ENCODE results near the gene HMGN1. TPM values are rescaled to one million over a fixed set of nuclear protein-coding genes. Genes with fewer than 3 reads are reported as not detected.

HMGN1 gene
- polyA plus RNA-seq, 1 of the 3 experiments (the other 2 are of a cell fraction): 219 TPM

- Histone ChIP-seq H3K27ac (ENCODE audit: low read depth in 2 of 2, low read length in 1 of 2) (peak overlapping the region in 1 of 2 experiments; percentile 22; a peak in 1 of 4 replicates), H2AFZ (ENCODE audit: low read depth) (no peak overlapping the region), H3K9ac (no peak overlapping the region), H3F3A (replicated peaks; ENCODE audit: insufficient read depth) (peaks cover 10% of the 10 kb centered on the region), H3K9me3 (no peaks in the 10 kb centered on the region), H3K36me3 (replicated peaks in 1 of 2; ENCODE audit: control insufficient read depth in 1 of 2, insufficient read depth in 2 of 2, low read length in 1 of 2) (peaks cover 19 to 49% of the 10 kb centered on the region in 2 experiments), H4K20me1 (ENCODE audit: insufficient read depth) (peaks cover 38% of the 10 kb centered on the region), H3K4me2 (peak overlapping the region; percentile 62; the same call in 1 of the 2 replicates), H3K27me3 (ENCODE audit: insufficient read depth) (no peaks in the 10 kb centered on the region), H3K9me2 (no peaks in the 10 kb centered on the region), H3K4me1 (ENCODE audit: control insufficient read depth in 1 of 2, insufficient read depth in 2 of 2, low read depth in 1 of 2, low read length in 1 of 2) (peaks cover 5 to 12% of the 10 kb centered on the region in 2 experiments; a peak in 3 of 4 replicates), H3K79me2 (ENCODE audit: insufficient read depth) (peaks cover 72% of the 10 kb centered on the region), H3K4me3 (ENCODE audit: low read depth in 2 of 2, low read length in 1 of 2) (no peak overlapping the region)
- POLR2A ChIA-PET: no interaction called here
- no peak for TF ChIP-seq YY1 (IDR thresholded peaks at IDR 0.05; ENCODE audit: low read depth)
- no peak for TF ChIP-seq SMC3 (IDR thresholded peaks at IDR 0.05; ENCODE audit: low read depth, low read length)
- TF ChIP-seq RCOR1 (IDR thresholded peaks at IDR 0.05; ENCODE audit: low read length): no peak
- no peak for TF ChIP-seq IRF3 (IDR thresholded peaks at IDR 0.05; ENCODE audit: low read depth, low read length)
- no peak for TF ChIP-seq RXRA (IDR thresholded peaks at IDR 0.05; ENCODE audit: borderline replicate concordance, low read depth)
- TF ChIP-seq NFIC (IDR thresholded peaks at IDR 0.05; ENCODE audit: borderline replicate concordance): no peak
- no peak for TF ChIP-seq FOSL2 (IDR thresholded peaks at IDR 0.05; ENCODE audit: borderline replicate concordance, low read depth)
- no peak for TF ChIP-seq TEAD4 (IDR thresholded peaks at IDR 0.05; ENCODE audit: borderline replicate concordance, insufficient read depth)
- no peak for TF ChIP-seq EZH2phosphoT487 (IDR thresholded peaks at IDR 0.05; ENCODE audit: borderline replicate concordance, low read depth)
- TF ChIP-seq ZBTB33 (IDR thresholded peaks at IDR 0.05; ENCODE audit: borderline replicate concordance, low read depth): no peak
- TF ChIP-seq NRF1 (IDR thresholded peaks at IDR 0.05; ENCODE audit: low read depth, low read length): no peak
- CTCF ChIA-PET: no interaction called here
- WGBS (ENCODE audit: low lambda C conversion rate): 87% methylated on average over 7 of the region's 7 CpGs
- no peak for DNase-seq
Observed at GRCh38 chr21:39311164-39311563, 37.7 kb downstream of the HMGN1 start.

- Histone ChIP-seq H3K4me3 (ENCODE audit: low read depth in 2 of 2, low read length in 1 of 2) (no peak overlapping the region), H3K27me3 (ENCODE audit: insufficient read depth) (no peaks in the 10 kb centered on the region), H3K9ac (no peak overlapping the region), H2AFZ (ENCODE audit: low read depth) (no peak overlapping the region), H3K9me3 (no peaks in the 10 kb centered on the region), H3K9me2 (no peaks in the 10 kb centered on the region), H3K4me1 (ENCODE audit: control insufficient read depth in 1 of 2, insufficient read depth in 2 of 2, low read depth in 1 of 2, low read length in 1 of 2) (peaks cover 5 to 6% of the 10 kb centered on the region in 2 experiments; a peak in 3 of 4 replicates), H3K79me2 (ENCODE audit: insufficient read depth) (peaks cover 91% of the 10 kb centered on the region), H3K36me3 (replicated peaks in 1 of 2; ENCODE audit: control insufficient read depth in 1 of 2, insufficient read depth in 2 of 2, low read length in 1 of 2) (peaks cover 21 to 58% of the 10 kb centered on the region in 2 experiments), H3F3A (replicated peaks; ENCODE audit: insufficient read depth) (peaks cover 10% of the 10 kb centered on the region), H3K27ac (ENCODE audit: low read depth in 2 of 2, low read length in 1 of 2) (no peak overlapping the region), H3K4me2 (no peak overlapping the region), H4K20me1 (ENCODE audit: insufficient read depth) (peaks cover 38% of the 10 kb centered on the region)
- 97% methylated on average over 1 of the region's 1 CpG for WGBS (ENCODE audit: low lambda C conversion rate)
- no peak for DNase-seq
- POLR2A ChIA-PET: no interaction called here
- CTCF ChIA-PET: interaction anchor here (1.4 kb wide), 1 partner anchor 11 kb away, joined by 4 read pairs; no protein-coding TSS in a partner anchor
- no peak for TF ChIP-seq GATA2 (CRISPR knock-in tag; IDR thresholded peaks at IDR 0.05)
- TF ChIP-seq TEAD4 (IDR thresholded peaks at IDR 0.05; ENCODE audit: borderline replicate concordance, insufficient read depth): no peak
- no peak for TF ChIP-seq EZH2phosphoT487 (IDR thresholded peaks at IDR 0.05; ENCODE audit: borderline replicate concordance, low read depth)
- no peak for TF ChIP-seq TAF1 (IDR thresholded peaks at IDR 0.05; ENCODE audit: borderline replicate concordance, low read depth, low read length)
- TF ChIP-seq FOXJ3 (CRISPR knock-in tag; IDR thresholded peaks at IDR 0.05): no peak
- TF ChIP-seq IRF3 (IDR thresholded peaks at IDR 0.05; ENCODE audit: low read depth, low read length): no peak
Observed at GRCh38 chr21:39307466-39307865, 41.4 kb downstream of the HMGN1 start.

All from SK-N-SH (cell line).